ENCODE measurements around the gene TAF12. TPM values are rescaled to one million over a fixed set of nuclear protein-coding genes. Genes with fewer than 3 reads are reported as not detected.
A peak's percentile ranks its signal among the peaks of the same experiment; 100 is the strongest.
"Not testable (repeated sequence)": the region's sequence is repeated elsewhere in the genome, so short reads cannot be mapped to it uniquely, and the experiment has no call there.

Gene TAF12
- total and polyA plus RNA-seq, 10 donors: 17.0 to 28.7 (median 20.3) TPM

GRCh38 chr1:28577052-28577678, 65.7 kb downstream of the TAF12 start:
- Histone ChIP-seq H3K36me3 (peaks cover 0 to 85% (median 73%) of the 10 kb centered on the region in 6 donors), H3K4me1 (peaks cover 12 to 48% (median 32%) of the 10 kb centered on the region in 6 donors), H3K4me3 (no peak overlapping the region), H3K27ac (peak overlapping the region in 1 of 8 donors; percentile 42), H3K9me3 (no peaks in the 10 kb centered on the region), H3K27me3 (replicated peaks in 1 of 7) (no peaks in the 10 kb centered on the region)
- 64 to 90% (median 82%) methylated on average over 1 of the region's 1 CpG for WGBS, 5 donors
- no peak for TF ChIP-seq CTCF (IDR thresholded peaks at IDR 0.05 in 8 of 11, conservative IDR thresholded peaks at IDR 0.05 in 3 of 11)
- peak in 1 of 3 donors; percentile 38 for TF ChIP-seq POLR2AphosphoS5 (IDR thresholded peaks at IDR 0.05)
- no peak for DNase-seq
- intact Hi-C loops (cut with DNase I; ENCODE audit: low total_unique reads): no loop called here

- Histone ChIP-seq H3K9me3 (no peaks in the 10 kb centered on the region), H3K36me3 (peaks cover 0 to 100% (median 85%) of the 10 kb centered on the region in 6 donors), H3K4me1 (peaks cover 0 to 16% (median 4%) of the 10 kb centered on the region in 6 donors), H3K27me3 (replicated peaks in 1 of 7) (no peaks in the 10 kb centered on the region), H3K27ac (no peak overlapping the region), H3K4me3 (no peak overlapping the region)
- intact Hi-C loops (cut with DNase I; ENCODE audit: low total_unique reads): no loop called here
- WGBS, 5 donors: 95 to 98% (median 97%) methylated on average over 11 of the region's 11 CpGs
- DNase-seq: no peak
- TF ChIP-seq CTCF (IDR thresholded peaks at IDR 0.05 in 8 of 11, conservative IDR thresholded peaks at IDR 0.05 in 3 of 11): no peak
- TF ChIP-seq POLR2A (IDR thresholded peaks at IDR 0.05): no peak
- TF ChIP-seq POLR2AphosphoS5 (IDR thresholded peaks at IDR 0.05): no peak
Measured at GRCh38 chr1:28573564-28573963, 69.3 kb downstream of the TAF12 start.

- WGBS, 5 donors: 82 to 91% (median 88%) methylated on average over 12 of the region's 12 CpGs
- H3K4me1 ChIP-seq; H3K27ac ChIP-seq; H3K4me3 ChIP-seq; H3K9me3 ChIP-seq; H3K27me3 ChIP-seq (replicated peaks in 1 of 7); intact Hi-C loops (cut with DNase I; ENCODE audit: low total_unique reads); DNase-seq: not testable (repeated sequence)
- H3K36me3 ChIP-seq: peaks cover 5 to 100% (median 85%) of the 10 kb centered on the region in 6 donors
Measured at GRCh38 chr1:28572891-28573290, 70.0 kb downstream of the TAF12 start.

- DNase-seq: no peak
- TF ChIP-seq CTCF (IDR thresholded peaks at IDR 0.05 in 8 of 11, conservative IDR thresholded peaks at IDR 0.05 in 3 of 11) (no peak), POLR2AphosphoS5 (IDR thresholded peaks at IDR 0.05) (no peak), POLR2A (IDR thresholded peaks at IDR 0.05) (no peak)
- Histone ChIP-seq H3K4me1 (peaks cover 0 to 1% (median 0%) of the 10 kb centered on the region in 6 donors), H3K36me3 (peaks cover 5 to 100% (median 85%) of the 10 kb centered on the region in 6 donors), H3K27ac (no peak overlapping the region), H3K27me3 (replicated peaks in 1 of 7) (no peaks in the 10 kb centered on the region), H3K9me3 (no peaks in the 10 kb centered on the region), H3K4me3 (no peak overlapping the region)
- intact Hi-C loops (cut with DNase I; ENCODE audit: low total_unique reads): no loop called here
- WGBS, 5 donors: 88 to 95% (median 93%) methylated on average over 4 of the region's 4 CpGs
Measured at GRCh38 chr1:28571911-28572310, 71.0 kb downstream of the TAF12 start.

Data from spleen (tissue), 11 donors.